Raji (cell line): Measurements from ENCODE around the gene CD200R1.

Experiments
- POLR2A ChIP-seq: IDR thresholded peaks from 2 replicates; pipeline ENCODE4 v1.6.1; 2011; ENCODE audit warnings: low read depth, low read length, control low read depth; ENCODE audit not compliant: insufficient read depth

The CD200R1 gene, protein sequence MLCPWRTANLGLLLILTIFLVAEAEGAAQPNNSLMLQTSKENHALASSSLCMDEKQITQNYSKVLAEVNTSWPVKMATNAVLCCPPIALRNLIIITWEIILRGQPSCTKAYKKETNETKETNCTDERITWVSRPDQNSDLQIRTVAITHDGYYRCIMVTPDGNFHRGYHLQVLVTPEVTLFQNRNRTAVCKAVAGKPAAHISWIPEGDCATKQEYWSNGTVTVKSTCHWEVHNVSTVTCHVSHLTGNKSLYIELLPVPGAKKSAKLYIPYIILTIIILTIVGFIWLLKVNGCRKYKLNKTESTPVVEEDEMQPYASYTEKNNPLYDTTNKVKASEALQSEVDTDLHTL

DNA sequence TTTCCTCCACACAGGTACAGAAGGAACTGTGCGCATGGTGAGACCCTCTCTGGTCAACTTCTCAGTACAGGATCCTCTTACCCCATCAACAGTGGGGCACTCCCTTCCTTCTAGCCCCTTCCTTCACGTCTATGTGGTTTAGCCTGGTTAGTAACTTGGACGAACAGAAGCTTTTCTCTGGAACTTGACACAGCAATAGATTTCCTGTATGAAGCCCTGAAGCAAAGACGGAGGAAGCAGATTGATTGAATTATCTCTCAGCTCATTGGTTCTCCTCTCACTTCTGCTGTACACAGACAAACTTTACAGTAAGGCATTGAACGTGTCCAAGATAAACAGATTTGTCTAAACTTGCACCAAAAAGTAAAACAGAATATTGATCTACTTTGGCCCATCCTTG is at the start of gene CD200R1:
TSS of gene CD200R1 (minus strand) at position 210 of the 400 bp plus-strand sequence. CDS start 246 bp downstream, outside the sequence.
- TF ChIP-seq POLR2A: no peak

DNA sequence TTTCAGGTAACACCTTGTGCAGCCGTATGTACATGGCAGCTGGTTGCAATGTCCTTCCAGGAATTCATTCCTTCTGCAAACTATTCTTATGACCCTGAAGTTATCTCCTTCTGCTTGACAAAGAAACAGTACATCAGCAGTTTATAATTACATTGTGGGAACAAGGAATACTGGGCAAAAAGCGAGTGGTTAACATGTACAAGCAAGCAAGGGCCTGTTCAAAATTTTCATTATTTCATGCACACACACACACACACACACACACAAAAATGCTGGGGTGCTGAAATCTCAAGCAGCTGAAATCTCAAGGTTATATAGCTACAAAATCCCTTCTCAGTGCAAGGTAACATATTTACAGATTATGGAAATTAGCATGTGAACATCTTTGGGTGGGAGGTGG is 46.6 kb upstream of the CD200R1 start:
- no peak for TF ChIP-seq POLR2A

DNA sequence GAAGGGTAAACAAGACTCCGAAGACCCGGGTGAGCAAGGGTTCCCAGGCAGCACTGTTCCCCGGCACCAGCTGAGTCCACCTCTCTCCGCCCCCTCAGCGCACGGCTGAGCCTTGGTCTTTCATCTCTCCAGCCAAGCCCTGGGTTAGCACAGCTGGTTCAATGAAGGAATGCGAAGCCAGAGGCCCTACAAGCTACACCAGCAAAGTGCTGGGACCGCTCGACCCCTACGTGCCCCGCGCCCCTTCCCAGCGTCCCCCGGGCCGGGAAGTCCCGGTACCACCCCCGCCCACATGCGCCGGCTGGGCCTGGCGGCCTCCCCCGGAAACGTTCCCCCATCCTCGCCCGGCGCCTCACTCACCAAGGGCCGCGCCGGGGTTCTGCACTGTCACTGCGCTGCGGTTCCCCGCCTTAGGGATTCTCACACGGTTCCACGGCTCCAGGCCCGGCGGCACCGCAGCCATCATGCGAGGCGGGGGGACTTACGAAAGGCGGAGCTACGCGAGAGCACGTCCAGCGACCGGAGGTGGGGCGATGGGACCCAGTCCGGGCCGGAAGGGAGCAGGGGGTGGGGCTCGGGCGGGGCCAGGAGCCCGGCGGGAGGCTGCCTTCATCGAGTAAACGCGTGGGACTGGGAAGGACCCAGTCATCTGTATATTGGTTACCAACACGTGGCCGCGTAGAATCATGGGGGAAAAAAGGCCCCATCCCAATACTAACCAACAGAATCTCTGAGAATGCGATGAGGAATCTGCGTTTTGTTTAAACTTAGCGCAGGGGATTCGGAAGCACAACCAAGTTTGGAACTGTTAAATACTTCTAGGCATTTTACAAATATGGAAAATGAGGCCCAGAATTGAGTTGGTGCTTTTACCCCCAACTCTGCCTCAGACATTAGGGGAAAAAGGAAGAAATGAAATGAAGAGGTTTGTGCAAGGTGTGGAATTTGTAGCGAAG is 44.6 kb upstream of the CD200R1 start:
- peak; percentile 78 for TF ChIP-seq POLR2A

DNA sequence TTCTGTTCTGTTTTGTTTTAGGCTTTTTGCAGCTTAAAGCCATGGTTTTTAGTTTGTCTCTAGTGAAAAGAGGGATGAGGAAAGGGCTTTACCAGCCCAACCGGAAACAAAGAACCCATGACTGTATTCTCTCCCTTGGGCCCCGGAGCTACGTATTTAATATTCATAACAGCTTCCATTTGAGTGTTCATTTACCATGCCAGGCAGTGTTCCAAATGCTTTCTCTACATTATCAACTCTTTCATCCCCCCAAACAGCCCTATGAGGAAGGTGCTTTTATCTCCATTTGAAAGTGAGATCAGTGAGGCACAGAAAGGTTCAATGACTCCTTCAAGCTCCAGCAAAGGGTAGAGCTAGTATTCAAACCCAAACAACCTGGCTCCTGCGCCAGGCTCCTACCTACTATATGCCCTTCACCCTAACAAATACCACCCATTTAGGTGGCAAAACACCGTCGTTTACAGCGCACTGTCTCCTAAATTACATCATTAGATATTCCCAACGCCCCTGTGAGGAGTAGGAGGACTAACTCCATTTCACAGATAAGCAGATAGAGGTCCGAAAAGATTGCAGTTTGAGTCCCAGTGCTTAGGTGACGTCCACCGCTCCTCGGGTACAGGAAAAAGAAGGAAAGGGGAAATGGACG is 43.8 kb upstream of the CD200R1 start:
- no peak for TF ChIP-seq POLR2A

DNA sequence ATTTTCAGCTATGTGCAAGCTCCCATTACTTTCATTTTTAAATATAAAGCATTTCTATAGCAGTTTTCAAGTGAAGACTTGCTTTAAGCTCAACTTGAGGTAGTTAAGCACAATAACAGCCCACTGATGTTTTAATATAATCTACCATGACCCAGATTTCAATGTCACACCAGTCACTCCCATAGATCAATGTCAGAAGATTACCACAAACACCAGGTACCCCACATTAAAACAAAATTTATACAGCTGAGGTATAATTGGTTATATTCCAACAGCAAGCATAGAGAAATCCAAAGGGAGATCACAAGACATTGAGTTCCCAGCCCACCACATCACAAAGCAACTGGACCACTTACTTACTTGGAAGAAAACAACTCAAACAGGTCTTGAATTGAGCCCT is 38.7 kb upstream of the CD200R1 start:
- TF ChIP-seq POLR2A: no peak

DNA sequence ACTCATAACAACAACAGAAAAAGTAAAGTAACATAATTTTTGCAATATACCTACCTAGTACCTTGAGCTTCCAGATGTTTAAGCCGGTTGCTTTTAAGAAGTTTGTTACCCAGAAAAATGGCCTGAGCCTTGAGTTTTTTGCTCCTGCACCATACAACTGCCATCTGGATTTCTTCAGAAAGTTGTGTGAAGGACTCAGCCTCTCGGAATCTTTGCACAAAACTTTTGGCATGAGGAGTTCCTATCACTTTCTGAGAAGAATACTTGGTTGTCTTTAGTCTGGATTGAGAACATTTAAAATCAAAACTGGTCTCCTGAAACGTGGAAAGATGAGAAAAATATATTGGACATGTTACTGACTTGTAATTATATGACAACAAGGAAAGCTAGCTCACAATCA is 33.2 kb upstream of the CD200R1 start:
- no peak for TF ChIP-seq POLR2A

DNA sequence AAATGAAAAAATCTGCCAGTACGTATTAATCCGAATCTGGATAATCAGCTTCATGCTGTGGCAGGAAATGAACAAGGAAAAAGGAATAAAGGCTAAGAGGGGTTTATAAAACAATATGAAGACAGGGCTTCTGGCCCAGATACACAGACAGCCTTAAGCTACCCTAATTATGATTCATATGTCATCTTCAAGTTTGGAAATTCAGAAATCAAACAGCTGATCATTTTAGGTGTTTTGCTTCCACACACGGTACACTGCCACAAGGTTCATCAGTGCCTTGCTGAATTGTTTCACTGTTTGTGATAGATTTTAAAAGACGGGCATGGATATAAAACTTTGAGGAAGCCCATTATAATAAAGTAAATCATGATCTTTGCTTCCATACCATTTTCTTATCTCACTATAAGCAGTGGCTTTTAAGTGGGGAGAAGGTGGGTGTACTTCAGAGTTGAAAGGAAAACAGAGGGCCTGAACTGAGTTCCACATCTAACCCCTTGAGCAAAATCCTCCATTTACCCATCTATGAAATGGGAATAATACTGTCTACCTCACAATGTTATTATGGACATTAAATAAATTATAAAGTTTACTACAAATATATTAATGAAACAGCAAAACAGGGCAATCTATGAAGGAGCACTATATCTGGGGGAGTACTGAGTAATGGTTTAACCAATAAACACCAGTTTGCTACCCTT is 31.6 kb upstream of the CD200R1 start:
- TF ChIP-seq POLR2A: no peak

DNA sequence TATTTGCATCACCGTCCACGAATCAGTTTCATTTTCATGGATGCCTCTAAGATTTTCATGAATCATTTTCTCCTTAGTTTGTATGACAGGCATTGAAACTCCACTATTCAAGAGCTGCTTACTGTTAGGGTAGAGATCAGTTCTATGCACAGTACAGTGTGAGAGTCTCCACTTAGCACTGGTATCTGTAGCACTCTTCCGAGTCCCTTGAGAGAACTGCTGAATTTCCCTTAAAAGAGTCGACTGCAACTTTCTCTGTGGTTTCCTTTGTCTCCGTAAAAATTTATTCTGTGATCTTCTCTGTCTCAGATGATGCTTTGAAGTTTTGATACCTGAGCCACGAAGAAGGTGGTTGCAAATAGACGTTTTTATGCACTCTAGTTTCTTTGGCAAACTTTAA is 30.7 kb upstream of the CD200R1 start:
- no peak for TF ChIP-seq POLR2A

DNA sequence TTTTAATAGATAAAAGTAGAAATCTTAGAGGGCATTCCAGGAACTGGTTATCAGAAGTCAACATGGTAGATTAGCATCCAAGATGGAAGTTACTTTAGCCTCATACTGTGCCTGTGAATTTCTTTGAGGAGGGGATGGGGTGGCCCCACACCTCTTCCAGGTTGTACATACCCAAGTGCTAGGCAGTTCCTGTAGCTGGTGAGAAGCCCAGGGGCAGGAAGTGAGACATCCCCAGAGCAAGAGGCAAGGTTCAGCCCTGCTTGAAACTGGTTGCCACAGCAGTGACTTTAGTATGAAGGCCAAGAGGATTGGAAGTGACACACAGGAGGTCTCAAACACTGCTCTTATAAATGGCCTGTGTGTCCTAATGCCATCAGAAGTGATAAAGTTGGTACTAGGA is 27.8 kb upstream of the CD200R1 start:
- TF ChIP-seq POLR2A: no peak

DNA sequence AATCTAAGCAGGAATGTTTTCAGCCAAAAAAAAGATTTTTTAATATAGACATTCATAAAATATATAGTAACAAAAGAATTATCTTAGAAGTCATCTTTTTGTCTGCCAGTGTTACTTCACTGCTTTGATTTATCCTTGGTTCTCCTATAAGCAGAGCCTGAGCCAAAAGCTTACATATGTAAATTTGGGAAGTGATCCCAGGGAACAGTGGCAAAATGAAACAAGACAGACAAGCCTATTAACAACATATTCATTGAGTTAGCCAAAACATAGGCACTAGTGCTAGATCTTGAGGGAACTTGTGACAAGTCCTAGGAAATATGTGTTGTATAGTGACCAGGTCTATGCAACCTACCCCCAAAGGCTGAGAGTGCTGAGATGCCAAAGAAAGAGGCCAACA is 27.1 kb upstream of the CD200R1 start:
- no peak for TF ChIP-seq POLR2A

DNA sequence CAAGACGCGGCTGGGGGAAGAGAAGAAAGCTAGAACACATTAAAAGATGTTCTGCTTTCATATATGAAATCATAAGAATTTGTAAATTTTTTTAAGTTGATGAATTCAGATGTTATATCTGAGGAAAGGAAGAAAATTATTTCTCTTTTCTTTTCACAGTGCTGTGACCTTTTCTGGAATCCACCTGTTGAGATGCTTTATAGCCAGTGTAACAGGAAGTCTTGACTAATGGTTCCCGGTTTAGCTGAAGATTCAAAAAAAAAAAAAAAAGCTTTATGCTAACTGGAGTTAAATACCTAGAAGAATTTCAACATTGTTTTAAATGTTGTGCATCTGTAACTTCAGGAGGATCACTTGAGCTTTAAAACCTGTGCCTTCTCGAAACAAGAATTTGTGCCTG is 25.8 kb upstream of the CD200R1 start:
- TF ChIP-seq POLR2A: no peak

DNA sequence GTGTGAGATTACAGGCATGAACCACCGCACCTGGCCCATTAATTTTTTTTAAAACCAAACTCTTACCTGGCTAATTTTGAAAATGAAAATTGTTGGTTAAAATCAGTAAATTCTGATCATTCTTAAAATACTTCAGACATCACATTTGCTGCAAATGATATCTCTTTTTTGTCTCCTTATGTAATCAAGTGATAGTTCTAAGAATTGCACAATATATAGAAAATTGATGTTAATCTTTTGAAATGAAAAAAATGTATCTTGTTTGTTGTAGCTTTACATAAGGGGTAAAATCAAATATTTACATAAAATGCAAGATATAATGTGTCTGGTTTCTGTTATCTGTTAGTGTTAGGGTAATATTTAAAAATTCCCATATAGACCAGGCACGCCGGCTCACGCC is 20.9 kb upstream of the CD200R1 start:
- no peak for TF ChIP-seq POLR2A

DNA sequence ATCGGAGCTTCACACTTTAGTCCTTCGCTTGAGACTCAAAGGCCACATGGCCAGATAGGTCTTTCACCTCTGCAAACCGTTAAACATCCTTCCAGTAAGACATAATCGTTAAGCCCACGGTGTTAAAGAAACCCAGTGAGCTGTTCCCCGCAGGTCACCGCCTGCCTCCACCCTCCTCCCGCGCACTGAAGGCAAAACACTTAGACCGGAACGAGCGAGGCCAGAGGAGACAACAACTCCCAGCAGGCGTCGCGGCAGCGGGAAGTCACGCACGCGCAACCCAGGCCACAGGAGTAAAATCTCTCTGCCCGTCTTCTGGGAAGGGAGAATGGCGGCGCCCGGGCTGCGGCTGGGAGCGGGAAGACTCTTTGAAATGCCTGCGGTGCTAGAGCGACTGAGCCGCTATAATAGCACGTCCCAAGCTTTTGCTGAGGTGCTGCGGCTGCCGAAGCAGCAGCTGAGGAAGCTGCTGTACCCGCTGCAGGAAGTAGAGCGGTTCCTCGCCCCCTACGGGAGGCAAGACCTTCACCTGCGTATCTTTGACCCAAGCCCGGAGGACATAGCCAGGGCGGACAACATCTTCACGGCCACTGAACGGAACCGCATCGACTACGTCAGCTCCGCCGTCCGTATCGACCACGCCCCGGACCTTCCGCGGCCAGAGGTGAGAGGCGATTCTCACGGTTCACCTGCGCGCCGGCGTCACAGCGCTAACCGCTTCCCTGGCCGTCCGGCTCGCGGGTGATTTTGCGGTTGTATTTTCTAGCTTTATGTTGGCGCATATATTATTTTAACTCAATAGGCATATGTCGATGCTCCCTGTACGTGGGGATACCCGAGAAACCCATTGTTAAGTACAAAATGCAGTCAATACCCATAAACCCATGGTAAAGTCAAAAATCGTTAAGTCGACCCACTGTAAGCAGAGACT is 16.0 kb upstream of the CD200R1 start, which contains the start of gene GTPBP8:
TSS of gene GTPBP8 (plus strand) at position 313 of the 931 bp plus-strand sequence. CDS start at position 329, 16 bp downstream.
- TF ChIP-seq POLR2A: peak; percentile 92
